Mesenchymal stem cell (in vitro differentiated cells and primary cell): ENCODE results near the gene AGAP2.

Source experiments
- DNase-seq: peaks from one replicate; pipeline ENCODE4 v3.0.0-alpha.2; 2013
- H2AFZ ChIP-seq: one replicate; pipeline ENCODE4 v1.6.1; 2013; ENCODE audit warnings: low read depth, mild to moderate bottlenecking, control low read depth, inconsistent platforms, low read length, moderate library complexity
- H2AK5ac ChIP-seq: 2 replicates; pipeline ENCODE4 v1.6.1; 2013; ENCODE audit warnings: low read length, moderate library complexity, mild to moderate bottlenecking, inconsistent platforms; ENCODE audit not compliant: severe bottlenecking
- H2BK120ac ChIP-seq: one replicate; pipeline ENCODE4 v1.6.1; 2013; ENCODE audit warnings: low read depth, mild to moderate bottlenecking, inconsistent platforms, low read length, moderate library complexity
- H2BK12ac ChIP-seq, 2 experiments: one replicate each; pipeline ENCODE4 v1.6.1; 2013; ENCODE audit warnings: inconsistent platforms in 2 of 2, low read length in 2 of 2, mild to moderate bottlenecking in 2 of 2, moderate library complexity in 2 of 2, control low read depth in 1 of 2
- H2BK15ac ChIP-seq: one replicate; pipeline ENCODE4 v1.6.1; 2013; ENCODE audit warnings: mild to moderate bottlenecking, low read depth, inconsistent platforms; ENCODE audit not compliant: poor library complexity, severe bottlenecking
- H2BK5ac ChIP-seq: 2 replicates; pipeline ENCODE4 v1.6.1; 2013; ENCODE audit warnings: low read depth, mild to moderate bottlenecking, low read length, control low read depth, inconsistent platforms; ENCODE audit not compliant: poor library complexity, severe bottlenecking
- H3K14ac ChIP-seq, 2 experiments: one replicate each; pipeline ENCODE4 v1.6.1; 2013; ENCODE audit warnings: inconsistent platforms in 2 of 2, low read length in 2 of 2, control low read depth in 1 of 2, mild to moderate bottlenecking in 1 of 2, moderate library complexity in 1 of 2
- H3K18ac ChIP-seq, 2 experiments: one replicate each; pipeline ENCODE4 v1.6.1; 2013; ENCODE audit warnings: inconsistent platforms in 2 of 2, low read length in 2 of 2, control low read depth in 1 of 2, low read depth in 1 of 2, mild to moderate bottlenecking in 1 of 2
- H3K23ac ChIP-seq, 2 experiments: one replicate each; pipeline ENCODE4 v1.6.1; 2013; ENCODE audit warnings: inconsistent platforms in 2 of 2, low read length in 2 of 2, mild to moderate bottlenecking in 2 of 2, moderate library complexity in 2 of 2, control low read depth in 1 of 2
- H3K27ac ChIP-seq: 2 replicates; pipeline ENCODE4 v1.5.1; 2013; ENCODE audit warnings: mild to moderate bottlenecking, moderate library complexity, low read length, control low read depth, inconsistent platforms; ENCODE audit not compliant: poor library complexity, severe bottlenecking
- H3K27me3 ChIP-seq, 2 experiments: 2 replicates each; pipeline versions ENCODE4 v1.6.1 to v1.7.0; 2013; ENCODE audit warnings: low read length in 2 of 2, mild to moderate bottlenecking in 2 of 2, moderate library complexity in 2 of 2, control low read depth in 1 of 2, inconsistent platforms in 1 of 2; ENCODE audit not compliant: control insufficient read depth in 1 of 2, insufficient read depth in 1 of 2
- H3K36me3 ChIP-seq, 2 experiments: 2 replicates each; pipeline versions ENCODE4 v1.6.1 to v1.7.0; 2013; ENCODE audit warnings: low read length in 2 of 2, control low read depth in 1 of 2, inconsistent platforms in 1 of 2, low read depth in 1 of 2, mild to moderate bottlenecking in 1 of 2; ENCODE audit not compliant: insufficient read depth in 2 of 2, control insufficient read depth in 1 of 2
- H3K4ac ChIP-seq, 2 experiments: one replicate each; pipeline ENCODE4 v1.6.1; 2013; ENCODE audit warnings: inconsistent platforms in 2 of 2, low read length in 2 of 2, mild to moderate bottlenecking in 2 of 2, moderate library complexity in 2 of 2, control low read depth in 1 of 2, low read depth in 1 of 2
- H3K4me1 ChIP-seq: 2 replicates; pipeline ENCODE4 v1.6.1; 2013; ENCODE audit warnings: low read depth, low read length, control low read depth; ENCODE audit not compliant: control insufficient read depth, insufficient read depth
- H3K4me2 ChIP-seq: 2 replicates; pipeline ENCODE4 v1.6.1; 2013; ENCODE audit warnings: low read length, mild to moderate bottlenecking, inconsistent platforms; ENCODE audit not compliant: poor library complexity, severe bottlenecking
- H3K4me3 ChIP-seq, 2 experiments: 2 replicates each; pipeline versions ENCODE4 v1.5.1 to v1.7.0; 2013; ENCODE audit warnings: low read length in 2 of 2, mild to moderate bottlenecking in 2 of 2, control low read depth in 1 of 2, low read depth in 1 of 2; ENCODE audit not compliant: insufficient read depth in 1 of 2
- H3K79me1 ChIP-seq: replicated peaks from 2 replicates; pipeline ENCODE4 v1.6.1; 2013; ENCODE audit warnings: mild to moderate bottlenecking, control low read depth, low read length, inconsistent platforms; ENCODE audit not compliant: poor library complexity, severe bottlenecking
- H3K9ac ChIP-seq: 2 replicates; pipeline ENCODE4 v1.7.0; 2013; ENCODE audit warnings: mild to moderate bottlenecking, low read length, moderate library complexity
- H3K9me3 ChIP-seq: 2 replicates; pipeline ENCODE4 v1.7.0; 2013; ENCODE audit warnings: mild to moderate bottlenecking, low read length; ENCODE audit not compliant: control insufficient read depth
- H4K8ac ChIP-seq: one replicate; pipeline ENCODE4 v1.6.1; 2013; ENCODE audit warnings: inconsistent platforms, mild to moderate bottlenecking, low read length, moderate library complexity
- H4K91ac ChIP-seq: one replicate; pipeline ENCODE4 v1.6.1; 2013; ENCODE audit warnings: mild to moderate bottlenecking, low read length, inconsistent platforms
- WGBS: methylation state at CpG from one replicate; pipeline ENCODE4 v1.1.7; 2013; ENCODE audit warnings: mixed read lengths; 5-methylcytosine and 5-hydroxymethylcytosine counted together

AGAP2 gene

GRCh38 chr12:57744194-57744776 lies 5.7 kb upstream of the AGAP2 start:
- H3K4me3 ChIP-seq = peak overlapping the region; percentile 51 to 96
- H2AK5ac ChIP-seq = peak overlapping the region; percentile 29
- H2BK15ac ChIP-seq = peak overlapping the region; percentile 68
- H3K4me1 ChIP-seq = peaks cover 9% of the 10 kb centered on the region
- H3K27me3 ChIP-seq = peaks cover 33% of the 10 kb centered on the region in 2 experiments
- H3K79me1 ChIP-seq = peaks cover 9% of the 10 kb centered on the region
- no peak overlapping the region for H3K14ac ChIP-seq
- peak overlapping the region; percentile 82 for H3K27ac ChIP-seq
- H3K4me2 ChIP-seq = peak overlapping the region; percentile 79
- peak overlapping the region in 1 of 2 experiments; percentile 24 for H3K4ac ChIP-seq
- H2AFZ ChIP-seq = peak overlapping the region; percentile 36
- peak overlapping the region; percentile 73 for H4K8ac ChIP-seq
- H3K36me3 ChIP-seq = peaks cover 15 to 36% of the 10 kb centered on the region in 2 experiments
- H3K9me3 ChIP-seq = no peaks in the 10 kb centered on the region
- peak overlapping the region; percentile 77 for H2BK120ac ChIP-seq
- H2BK12ac ChIP-seq = no peak overlapping the region
- no peak overlapping the region for H3K23ac ChIP-seq
- peak overlapping the region; percentile 98 for H3K9ac ChIP-seq
- H3K18ac ChIP-seq = peak overlapping the region; percentile 65 to 67
- no peak overlapping the region for H2BK5ac ChIP-seq
- peak overlapping the region; percentile 84 for H4K91ac ChIP-seq
- 40% methylated on average over 19 of the region's 21 CpGs for WGBS
- no peak for DNase-seq

- no peak overlapping the region for H3K27ac ChIP-seq
- 93% methylated on average over 2 of the region's 2 CpGs for WGBS
- no peaks in the 10 kb centered on the region for H3K9me3 ChIP-seq
- no peak overlapping the region for H3K18ac ChIP-seq
- no peak overlapping the region for H4K91ac ChIP-seq
- no peak overlapping the region for H4K8ac ChIP-seq
- no peak overlapping the region for H3K4ac ChIP-seq
- H2AK5ac ChIP-seq = no peak overlapping the region
- no peak overlapping the region for H3K23ac ChIP-seq
- H2BK15ac ChIP-seq = no peak overlapping the region
- H3K4me3 ChIP-seq = peak overlapping the region in 1 of 2 experiments; percentile 96
- H3K27me3 ChIP-seq = peaks cover 37 to 38% of the 10 kb centered on the region in 2 experiments
- no peak overlapping the region for H2BK120ac ChIP-seq
- no peak overlapping the region for H2BK12ac ChIP-seq
- no peak overlapping the region for H2BK5ac ChIP-seq
- H3K9ac ChIP-seq = peak overlapping the region; percentile 98
- H3K4me1 ChIP-seq = peaks cover 9% of the 10 kb centered on the region
- DNase-seq = no peak
- peaks cover 10 to 30% of the 10 kb centered on the region in 2 experiments for H3K36me3 ChIP-seq
- no peak overlapping the region for H3K4me2 ChIP-seq
- no peak overlapping the region for H2AFZ ChIP-seq
- H3K14ac ChIP-seq = no peak overlapping the region
- peaks cover 6% of the 10 kb centered on the region for H3K79me1 ChIP-seq
Observed at GRCh38 chr12:57743769-57744168, 5.2 kb upstream of the AGAP2 start.

GRCh38 chr12:57741844-57742738 lies 3.5 kb upstream of the AGAP2 start:
- Histone ChIP-seq H4K8ac (no peak overlapping the region), H3K27ac (no peak overlapping the region), H3K4me1 (peaks cover 25% of the 10 kb centered on the region), H3K36me3 (peaks cover 5 to 14% of the 10 kb centered on the region in 2 experiments), H2AFZ (no peak overlapping the region), H3K9me3 (no peaks in the 10 kb centered on the region), H2BK12ac (no peak overlapping the region), H4K91ac (no peak overlapping the region), H2BK120ac (no peak overlapping the region), H3K4me2 (no peak overlapping the region), H3K79me1 (no peaks in the 10 kb centered on the region), H2BK5ac (no peak overlapping the region), H3K4me3 (no peak overlapping the region), H3K9ac (no peak overlapping the region), H3K18ac (no peak overlapping the region), H3K4ac (no peak overlapping the region), H3K23ac (no peak overlapping the region), H2AK5ac (no peak overlapping the region), H2BK15ac (no peak overlapping the region), H3K14ac (no peak overlapping the region), H3K27me3 (peaks cover 47 to 48% of the 10 kb centered on the region in 2 experiments)
- 56% methylated on average over 14 of the region's 14 CpGs for WGBS
- no peak for DNase-seq

GRCh38 chr12:57741413-57741789 lies 2.9 kb upstream of the AGAP2 start:
- H4K91ac ChIP-seq = no peak overlapping the region
- peaks cover 31% of the 10 kb centered on the region for H3K4me1 ChIP-seq
- H2BK120ac ChIP-seq = no peak overlapping the region
- no peak for DNase-seq
- H3K9ac ChIP-seq = no peak overlapping the region
- no peak overlapping the region for H4K8ac ChIP-seq
- peaks cover 54 to 55% of the 10 kb centered on the region in 2 experiments for H3K27me3 ChIP-seq
- WGBS = 86% methylated on average over 1 of the region's 1 CpG
- no peak overlapping the region for H3K4me2 ChIP-seq
- no peak overlapping the region for H2BK15ac ChIP-seq
- no peak overlapping the region for H2BK12ac ChIP-seq
- H3K4ac ChIP-seq = no peak overlapping the region
- H3K36me3 ChIP-seq = peaks cover under 1 to 7% of the 10 kb centered on the region in 2 experiments
- no peak overlapping the region for H3K18ac ChIP-seq
- H3K4me3 ChIP-seq = no peak overlapping the region
- no peak overlapping the region for H2AK5ac ChIP-seq
- H3K14ac ChIP-seq = no peak overlapping the region
- H3K79me1 ChIP-seq = no peaks in the 10 kb centered on the region
- H2BK5ac ChIP-seq = no peak overlapping the region
- H3K23ac ChIP-seq = no peak overlapping the region
- H3K9me3 ChIP-seq = no peaks in the 10 kb centered on the region
- no peak overlapping the region for H2AFZ ChIP-seq
- H3K27ac ChIP-seq = no peak overlapping the region
